ENCODE data around the gene PLEKHG4B.
"Not testable (repeated sequence)": the region's sequence is repeated elsewhere in the genome, so short reads cannot be mapped to it uniquely, and the experiment has no call there.

The PLEKHG4B gene

GRCh38 chr5:158807-159447 is 67.0 kb downstream of the PLEKHG4B start:
- DNase-seq (ENCODE audit: low spot score), result no peak

GRCh38 chr5:159448-160172 is 67.6 kb downstream of the PLEKHG4B start:
- no peak for DNase-seq (ENCODE audit: low spot score)

GRCh38 chr5:160173-160510 is 68.2 kb downstream of the PLEKHG4B start:
- DNase-seq (ENCODE audit: low spot score), result no peak

GRCh38 chr5:160921-161802 is 69.2 kb downstream of the PLEKHG4B start:
- DNase-seq (ENCODE audit: low spot score), result no peak

GRCh38 chr5:161803-162110 is 69.8 kb downstream of the PLEKHG4B start:
- no peak for DNase-seq (ENCODE audit: low spot score)

GRCh38 chr5:162190-162564 is 70.2 kb downstream of the PLEKHG4B start:
- DNase-seq (ENCODE audit: low spot score), result no peak

GRCh38 chr5:162565-163337 is 70.8 kb downstream of the PLEKHG4B start:
- DNase-seq (ENCODE audit: low spot score), result no peak

GRCh38 chr5:163338-163620 is 71.3 kb downstream of the PLEKHG4B start:
- no peak for DNase-seq (ENCODE audit: low spot score)

- DNase-seq (ENCODE audit: low spot score), result no peak
These were observed 71.9 kb downstream of the PLEKHG4B start for GRCh38 chr5:163841-164240.

- no peak for DNase-seq (ENCODE audit: low spot score)
These were observed 72.3 kb downstream of the PLEKHG4B start for GRCh38 chr5:164244-164643.

- not testable (repeated sequence) for DNase-seq (ENCODE audit: low spot score)
These were observed 72.8 kb downstream of the PLEKHG4B start for GRCh38 chr5:164783-165182.

- no peak for DNase-seq (ENCODE audit: low spot score)
These were observed 74.7 kb downstream of the PLEKHG4B start for GRCh38 chr5:166441-167372.

- no peak for DNase-seq (ENCODE audit: low spot score)
These were observed 75.5 kb downstream of the PLEKHG4B start for GRCh38 chr5:167511-167910.

GRCh38 chr5:167982-168660 is 76.2 kb downstream of the PLEKHG4B start:
- DNase-seq (ENCODE audit: low spot score), result no peak

GRCh38 chr5:169071-169727 is 77.2 kb downstream of the PLEKHG4B start:
- no peak for DNase-seq (ENCODE audit: low spot score)

GRCh38 chr5:169728-170094 is 77.7 kb downstream of the PLEKHG4B start:
- DNase-seq (ENCODE audit: low spot score), result no peak

GRCh38 chr5:170971-171800 is 79.2 kb downstream of the PLEKHG4B start:
- DNase-seq (ENCODE audit: low spot score), result no peak

- no peak for DNase-seq (ENCODE audit: low spot score)
These were observed 79.9 kb downstream of the PLEKHG4B start for GRCh38 chr5:171801-172331.

GRCh38 chr5:172421-172820 is 80.5 kb downstream of the PLEKHG4B start:
- no peak for DNase-seq (ENCODE audit: low spot score)
